UCSD-AML1 (cell line): ENCODE results near the gene TMEM208.

Experiments
- DNase-seq: peaks from one replicate; lab custom pipeline; 2025; ENCODE audit not compliant: unreplicated experiment; lab: John Stamatoyannopoulos, UW

TMEM208 gene

DNA sequence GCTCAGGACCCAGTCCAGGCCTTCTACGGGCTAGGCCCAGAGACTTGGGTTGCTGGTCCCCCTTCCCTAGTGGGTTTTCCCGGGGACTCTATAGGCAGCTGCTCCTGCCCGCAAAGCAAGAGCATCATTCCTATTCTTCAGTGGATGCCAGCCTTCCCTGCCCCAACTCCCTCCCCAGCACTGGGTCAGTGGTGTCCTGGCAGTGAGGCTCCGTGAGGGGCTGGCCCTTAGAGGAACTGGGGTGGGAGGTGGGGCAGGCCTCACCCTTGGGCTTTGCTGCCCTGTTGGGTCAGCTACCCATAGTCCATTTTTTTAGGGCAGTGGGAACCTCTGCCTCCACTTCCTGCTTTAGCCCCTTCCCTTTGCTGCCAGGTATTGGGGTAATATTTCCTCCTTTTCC lies 44.5 kb downstream of the TMEM208 start:
- DNase-seq, result no peak

DNA sequence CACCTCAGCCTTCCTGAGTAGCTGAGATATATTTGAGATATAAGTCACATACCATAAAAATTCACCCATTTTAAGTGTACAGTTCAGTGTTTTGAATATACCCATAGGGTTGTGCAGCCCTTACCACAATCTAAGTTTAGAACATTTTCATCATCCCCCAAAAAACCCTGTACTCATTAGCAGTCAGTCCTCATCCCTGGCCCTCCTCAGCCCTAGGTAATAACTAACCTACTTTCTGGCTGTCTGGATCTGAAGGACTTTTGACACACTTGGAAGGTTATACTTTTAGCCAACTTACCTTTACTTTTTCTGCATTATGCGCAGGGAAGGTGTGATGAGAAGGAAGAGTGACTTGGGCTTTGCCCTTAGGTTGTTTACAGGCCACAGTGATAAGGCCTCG lies 48.4 kb downstream of the TMEM208 start:
- no peak for DNase-seq

DNA sequence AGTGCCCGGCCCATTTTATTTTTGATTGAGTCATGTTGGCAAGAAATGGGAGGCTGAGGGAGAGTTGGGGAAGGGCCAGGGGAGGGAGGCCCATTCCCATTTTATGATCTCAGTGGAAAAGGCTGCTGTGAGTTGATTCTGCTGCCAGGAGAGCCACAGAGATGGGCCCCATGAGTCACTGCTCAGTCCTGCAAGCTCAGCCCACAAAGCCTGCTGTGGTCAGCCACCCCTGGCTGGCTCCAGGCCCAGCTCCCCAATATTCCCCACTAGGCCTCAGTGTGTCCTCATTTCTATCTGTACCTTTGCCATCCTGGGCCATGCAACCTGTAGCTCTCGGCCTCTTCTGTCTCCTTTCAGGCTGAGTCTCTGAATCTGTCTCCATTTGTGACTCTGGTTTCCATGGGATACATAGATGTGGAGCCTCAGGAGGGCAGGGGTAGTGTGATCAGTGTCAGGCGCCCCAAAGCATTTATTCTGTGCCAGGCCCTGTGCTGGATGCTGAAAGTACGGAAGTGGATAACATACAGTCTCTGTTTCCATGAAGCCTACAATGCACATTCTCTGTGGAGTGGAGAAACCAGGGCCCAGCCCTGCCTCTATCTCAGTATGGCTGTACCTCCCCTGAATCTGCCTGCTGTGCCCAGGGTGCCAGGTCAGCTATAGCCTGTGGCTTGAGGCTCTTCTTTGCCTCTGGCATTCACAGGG lies 50.5 kb downstream of the TMEM208 start:
- no peak for DNase-seq

DNA sequence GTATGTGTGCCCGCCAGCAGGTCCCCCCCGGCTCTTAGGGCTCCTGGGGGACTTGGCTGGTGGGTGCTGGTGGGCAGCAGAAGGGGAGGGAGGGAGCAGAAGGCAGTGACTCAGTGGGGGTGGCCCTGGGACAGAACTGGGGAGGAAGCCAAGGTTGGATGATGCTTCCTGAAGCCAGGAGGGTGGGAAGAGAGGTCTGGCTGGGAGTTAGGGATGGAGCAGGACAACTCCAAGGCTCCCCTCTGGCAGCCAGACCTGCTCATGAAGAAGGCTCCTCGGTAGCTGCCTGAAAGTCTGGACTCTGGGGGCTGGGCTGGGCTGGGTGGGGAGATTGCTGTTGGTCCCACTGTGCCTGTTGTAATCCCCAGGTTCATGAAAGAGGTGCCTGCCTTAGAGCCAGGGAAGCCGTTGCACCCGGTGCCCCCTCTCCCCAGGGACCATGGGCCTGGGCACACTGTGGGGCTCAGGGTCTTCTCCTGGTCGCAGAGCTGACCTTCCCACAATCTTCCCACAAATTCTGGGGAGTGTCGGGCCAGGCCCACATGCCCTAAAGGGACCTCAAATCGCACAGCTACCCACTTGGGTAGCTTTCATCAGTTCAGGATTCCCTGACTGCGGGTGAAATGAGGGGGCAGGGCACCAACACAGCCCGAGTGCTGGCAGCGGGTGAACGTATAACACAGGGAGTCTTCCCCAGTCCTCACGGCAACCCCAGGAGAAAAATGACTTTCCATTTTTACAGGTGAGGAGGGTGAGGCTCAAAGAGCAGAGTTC lies 51.3 kb downstream of the TMEM208 start:
- DNase-seq, result no peak
